GM12878 (cell line): ENCODE data around the gene NOS3. TPM values are rescaled to one million over a fixed set of nuclear protein-coding genes. Genes with fewer than 3 reads are reported as not detected.

Experiments used
- ATAC-seq: fragments of 200-7000 bp; cut with Tn5 transposase; 3 replicates; pipeline ENCODE4 v1.9.1; 2020; ENCODE audit warnings: mild to moderate bottlenecking, moderate library complexity
- BruUV-seq: library from RNA; stranded (reverse); fragments of 400-500 nt; replicated peaks from 2 replicates; lab custom pipeline; 2021; lab: Mats Ljungman, UMichigan
- CTCF ChIA-PET: fragments of 300-600 bp; sonication (Branson Sonifier 250); formaldehyde crosslinking; extraction: SDS; loops from one replicate; lab custom pipeline; 2021; ENCODE audit warnings: inconsistent platforms; lab: Yijun Ruan, JAX
- POLR2A ChIA-PET: fragments of 350-600 bp; formaldehyde crosslinking; extraction: SDS; loops from one replicate; lab custom pipeline; 2021; ENCODE audit warnings: inconsistent platforms; lab: Charles Lee
- RAD21 ChIA-PET: fragments of 300-600 bp; sonication (Branson Sonifier 250); formaldehyde crosslinking; loops from one replicate; lab custom pipeline; 2023; ENCODE audit warnings: antibody characterized with exemption; ENCODE audit not compliant: unreplicated experiment; lab: Charles Lee
- SMC1A ChIA-PET: fragments of 300-600 bp; sonication (Branson Sonifier 250); formaldehyde crosslinking; loops from one replicate; lab custom pipeline; 2023; ENCODE audit not compliant: unreplicated experiment, uncharacterized antibody; lab: Charles Lee
- DNase-seq: peaks from one replicate; pipeline ENCODE4 v3.0.0-alpha.2; 2011; ENCODE audit warnings: low read depth, low spot score
- FAIRE-seq: peaks from 3 replicates; lab custom pipeline; 2011; peaks lifted over from hg19 to GRCh38; lab: Jason Lieb, UNC
- H2AFZ ChIP-seq: 2 replicates; pipeline ENCODE4 v1.6.0; 2011; ENCODE audit warnings: low read depth, low read length, control low read depth; ENCODE audit not compliant: control insufficient read depth
- H3K27ac ChIP-seq: 2 replicates; pipeline ENCODE4 v1.5.1; 2011; ENCODE audit warnings: control low read depth; ENCODE audit not compliant: control insufficient read depth, insufficient read depth
- H3K27me3 ChIP-seq, 2 experiments: replicated peaks in 1 of 2; 2 replicates each; pipeline versions ENCODE4 v1.6.0 to v1.6.1; 2011; ENCODE audit warnings: low read length in 1 of 2; ENCODE audit not compliant: control insufficient read depth in 2 of 2, insufficient read depth in 2 of 2
- H3K36me3 ChIP-seq, 2 experiments: 2 replicates each; pipeline ENCODE4 v1.5.1; 2011; ENCODE audit warnings: low read length in 1 of 2; ENCODE audit not compliant: control insufficient read depth in 2 of 2, insufficient read depth in 2 of 2
- H3K4me1 ChIP-seq: 2 replicates; pipeline ENCODE4 v1.6.1; 2011; ENCODE audit warnings: mild to moderate bottlenecking, low read length, moderate library complexity, mixed read lengths; ENCODE audit not compliant: control insufficient read depth, insufficient read depth
- H3K4me2 ChIP-seq: 2 replicates; pipeline ENCODE4 v1.6.0; 2011; ENCODE audit warnings: control low read depth; ENCODE audit not compliant: control insufficient read depth, insufficient read depth
- H3K4me3 ChIP-seq: fragments of 200-600 bp; sonication (generic); 2 replicates; pipeline ENCODE4 v1.5.1; 2016
- H3K79me2 ChIP-seq: 2 replicates; pipeline ENCODE4 v1.6.0; 2011; ENCODE audit warnings: low read length; ENCODE audit not compliant: control insufficient read depth, insufficient read depth
- H3K9ac ChIP-seq: 2 replicates; pipeline ENCODE4 v1.8.0; 2011; ENCODE audit warnings: low read length, control low read depth, mixed read lengths; ENCODE audit not compliant: control insufficient read depth, insufficient read depth
- H3K9me3 ChIP-seq: replicated peaks from 3 replicates; pipeline ENCODE4 v1.5.1; 2011; ENCODE audit warnings: mild to moderate bottlenecking, low read length; ENCODE audit not compliant: control insufficient read depth, insufficient read depth
- H4K20me1 ChIP-seq: 2 replicates; pipeline ENCODE4 v1.6.0; 2011; ENCODE audit not compliant: control insufficient read depth, insufficient read depth
- NR2C1 ChIP-seq: fragments of 450-650 bp; IDR thresholded peaks from 2 replicates; pipeline ENCODE4 v1.6.1; 2017; ENCODE audit warnings: antibody characterized with exemption, mild to moderate bottlenecking, moderate library complexity
- SMAD5 ChIP-seq: IDR thresholded peaks from 2 replicates; pipeline ENCODE4 v1.6.1; 2016; ENCODE audit warnings: antibody characterized with exemption, low read depth
- SUPT20H ChIP-seq: IDR thresholded peaks from 2 replicates; pipeline ENCODE4 v1.6.1; 2011; ENCODE audit warnings: low read depth, mild to moderate bottlenecking, low read length, moderate library complexity, borderline replicate concordance; ENCODE audit not compliant: control insufficient read depth
- ZNF24 ChIP-seq: fragments of 450-650 bp; IDR thresholded peaks from 2 replicates; pipeline ENCODE4 v1.6.1; 2017; ENCODE audit warnings: antibody characterized with exemption, mild to moderate bottlenecking
- WGBS: methylation state at CpG from one replicate; pipeline ENCODE4 v1.1.6; 2016; ENCODE audit warnings: low lambda C conversion rate; ENCODE audit not compliant: insufficient replicate concordance, insufficient coverage; ENCODE audit errors: missing lambda C conversion rate; 5-methylcytosine and 5-hydroxymethylcytosine counted together
- in situ Hi-C: fragments of 300-500 bp; cut with MboI; formaldehyde crosslinking; loops from 9 replicates; pipeline ENCODE4 v1.14.3; 2018; ENCODE audit warnings: mixed read lengths
- intact Hi-C: fragments of 100-400 bp; cut with micrococcal nuclease; formaldehyde crosslinking; loops from one replicate; pipeline ENCODE4 v1.14.2; 2022; ENCODE audit not compliant: unreplicated experiment
- polyA plus RNA-seq, 11 experiments: library from polyadenylated mRNA; depleted of rRNA in 4 of 11; unstranded in 6 of 11; stranded (reverse) in 5 of 11; fragments of >200 nt; fragmentation: Nextera tagmentation in 4 of 11; fragmentation: Illumina TruSeq in 1 of 11; extraction: Ambion mirVana in 4 of 11; extraction: Trizol in 1 of 11; gene quantifications; 1 replicate in 1 of 11; 2 replicates in 10 of 11; pipeline versions ENCODE4 v1.2.1 to v1.2.3, GENCODE V29; 2011 to 2016; ENCODE audit warnings: inconsistent platforms in 2 of 11, missing spikeins in 2 of 11, low read depth in 1 of 11
- total RNA-seq, 4 experiments: library from RNA; depleted of rRNA in 3 of 4; stranded (reverse); fragments of >200 nt in 3 of 4; fragmentation: Illumina TruSeq in 1 of 4; extraction: Trizol in 1 of 4; gene quantifications; 2 replicates each; pipeline versions ENCODE4 v1.2.1 to v1.2.3, GENCODE V29; 2013 to 2021
- TF ChIP-seq, protein P1 (sequence below): IDR thresholded peaks from 2 replicates; pipeline ENCODE4 v1.6.1; 2012; ENCODE audit warnings: improper control_type of control experiment, low read depth, low read length; ENCODE audit not compliant: insufficient replicate concordance
- TF ChIP-seq, protein P2 (sequence below): fragments of 450-650 bp; IDR thresholded peaks from 2 replicates; pipeline ENCODE4 v1.6.1; 2018; ENCODE audit warnings: borderline replicate concordance, mild to moderate bottlenecking; ENCODE audit not compliant: partially characterized antibody

NOS3 gene
- total and polyA plus RNA-seq, 10 of the 15 experiments (the other 5 are each of a cell fraction or from before 2014, with no cell fraction given) = 0.06 to 0.92 (median 0.30) TPM; not detected in 3

DNA sequence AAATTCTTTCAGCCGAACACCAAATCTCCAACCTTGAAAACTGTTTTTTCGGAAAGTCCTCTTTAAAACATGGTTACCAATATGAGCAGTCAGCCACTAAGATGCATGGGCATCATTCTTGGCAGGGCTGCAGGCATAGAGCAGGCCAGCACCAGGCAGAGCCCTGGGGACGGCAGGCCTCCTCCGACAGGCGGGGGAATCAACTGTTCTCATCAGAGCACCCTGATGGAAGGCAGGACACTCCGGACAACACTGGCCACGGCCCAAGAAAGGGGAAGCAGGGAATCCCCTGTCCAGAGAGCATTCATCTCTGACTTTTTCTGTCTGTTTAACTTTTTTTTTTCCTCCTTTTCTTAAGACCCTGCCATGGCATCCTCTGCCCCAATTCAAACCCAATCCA, 1.4 kb upstream of the NOS3 start (continued):
- no peak for TF ChIP-seq NR2C1
- TF ChIP-seq, protein P1, sequence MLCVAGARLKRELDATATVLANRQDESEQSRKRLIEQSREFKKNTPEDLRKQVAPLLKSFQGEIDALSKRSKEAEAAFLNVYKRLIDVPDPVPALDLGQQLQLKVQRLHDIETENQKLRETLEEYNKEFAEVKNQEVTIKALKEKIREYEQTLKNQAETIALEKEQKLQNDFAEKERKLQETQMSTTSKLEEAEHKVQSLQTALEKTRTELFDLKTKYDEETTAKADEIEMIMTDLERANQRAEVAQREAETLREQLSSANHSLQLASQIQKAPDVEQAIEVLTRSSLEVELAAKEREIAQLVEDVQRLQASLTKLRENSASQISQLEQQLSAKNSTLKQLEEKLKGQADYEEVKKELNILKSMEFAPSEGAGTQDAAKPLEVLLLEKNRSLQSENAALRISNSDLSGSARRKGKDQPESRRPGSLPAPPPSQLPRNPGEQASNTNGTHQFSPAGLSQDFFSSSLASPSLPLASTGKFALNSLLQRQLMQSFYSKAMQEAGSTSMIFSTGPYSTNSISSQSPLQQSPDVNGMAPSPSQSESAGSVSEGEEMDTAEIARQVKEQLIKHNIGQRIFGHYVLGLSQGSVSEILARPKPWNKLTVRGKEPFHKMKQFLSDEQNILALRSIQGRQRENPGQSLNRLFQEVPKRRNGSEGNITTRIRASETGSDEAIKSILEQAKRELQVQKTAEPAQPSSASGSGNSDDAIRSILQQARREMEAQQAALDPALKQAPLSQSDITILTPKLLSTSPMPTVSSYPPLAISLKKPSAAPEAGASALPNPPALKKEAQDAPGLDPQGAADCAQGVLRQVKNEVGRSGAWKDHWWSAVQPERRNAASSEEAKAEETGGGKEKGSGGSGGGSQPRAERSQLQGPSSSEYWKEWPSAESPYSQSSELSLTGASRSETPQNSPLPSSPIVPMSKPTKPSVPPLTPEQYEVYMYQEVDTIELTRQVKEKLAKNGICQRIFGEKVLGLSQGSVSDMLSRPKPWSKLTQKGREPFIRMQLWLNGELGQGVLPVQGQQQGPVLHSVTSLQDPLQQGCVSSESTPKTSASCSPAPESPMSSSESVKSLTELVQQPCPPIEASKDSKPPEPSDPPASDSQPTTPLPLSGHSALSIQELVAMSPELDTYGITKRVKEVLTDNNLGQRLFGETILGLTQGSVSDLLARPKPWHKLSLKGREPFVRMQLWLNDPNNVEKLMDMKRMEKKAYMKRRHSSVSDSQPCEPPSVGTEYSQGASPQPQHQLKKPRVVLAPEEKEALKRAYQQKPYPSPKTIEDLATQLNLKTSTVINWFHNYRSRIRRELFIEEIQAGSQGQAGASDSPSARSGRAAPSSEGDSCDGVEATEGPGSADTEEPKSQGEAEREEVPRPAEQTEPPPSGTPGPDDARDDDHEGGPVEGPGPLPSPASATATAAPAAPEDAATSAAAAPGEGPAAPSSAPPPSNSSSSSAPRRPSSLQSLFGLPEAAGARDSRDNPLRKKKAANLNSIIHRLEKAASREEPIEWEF = no peak

DNA sequence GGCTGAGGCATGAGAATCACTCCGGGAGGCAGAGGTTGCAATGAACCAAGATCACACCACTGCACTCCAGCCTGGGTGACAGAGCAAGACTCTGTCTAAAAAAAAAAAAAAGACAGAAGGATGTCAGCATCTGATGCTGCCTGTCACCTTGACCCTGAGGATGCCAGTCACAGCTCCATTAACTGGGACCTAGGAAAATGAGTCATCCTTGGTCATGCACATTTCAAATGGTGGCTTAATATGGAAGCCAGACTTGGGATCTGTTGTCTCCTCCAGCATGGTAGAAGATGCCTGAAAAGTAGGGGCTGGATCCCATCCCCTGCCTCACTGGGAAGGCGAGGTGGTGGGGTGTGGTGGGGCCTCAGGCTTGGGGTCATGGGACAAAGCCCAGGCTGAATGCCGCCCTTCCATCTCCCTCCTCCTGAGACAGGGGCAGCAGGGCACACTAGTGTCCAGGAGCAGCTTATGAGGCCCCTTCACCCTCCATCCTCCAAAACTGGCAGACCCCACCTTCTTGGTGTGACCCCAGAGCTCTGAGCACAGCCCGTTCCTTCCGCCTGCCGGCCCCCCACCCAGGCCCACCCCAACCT, 1.3 kb downstream of the NOS3 start:
- Histone ChIP-seq H2AFZ (no peak overlapping the region), H3K4me3 (no peak overlapping the region)
- ATAC-seq = no peak
- TF ChIP-seq ZNF24 = no peak
- TF ChIP-seq, protein P2, sequence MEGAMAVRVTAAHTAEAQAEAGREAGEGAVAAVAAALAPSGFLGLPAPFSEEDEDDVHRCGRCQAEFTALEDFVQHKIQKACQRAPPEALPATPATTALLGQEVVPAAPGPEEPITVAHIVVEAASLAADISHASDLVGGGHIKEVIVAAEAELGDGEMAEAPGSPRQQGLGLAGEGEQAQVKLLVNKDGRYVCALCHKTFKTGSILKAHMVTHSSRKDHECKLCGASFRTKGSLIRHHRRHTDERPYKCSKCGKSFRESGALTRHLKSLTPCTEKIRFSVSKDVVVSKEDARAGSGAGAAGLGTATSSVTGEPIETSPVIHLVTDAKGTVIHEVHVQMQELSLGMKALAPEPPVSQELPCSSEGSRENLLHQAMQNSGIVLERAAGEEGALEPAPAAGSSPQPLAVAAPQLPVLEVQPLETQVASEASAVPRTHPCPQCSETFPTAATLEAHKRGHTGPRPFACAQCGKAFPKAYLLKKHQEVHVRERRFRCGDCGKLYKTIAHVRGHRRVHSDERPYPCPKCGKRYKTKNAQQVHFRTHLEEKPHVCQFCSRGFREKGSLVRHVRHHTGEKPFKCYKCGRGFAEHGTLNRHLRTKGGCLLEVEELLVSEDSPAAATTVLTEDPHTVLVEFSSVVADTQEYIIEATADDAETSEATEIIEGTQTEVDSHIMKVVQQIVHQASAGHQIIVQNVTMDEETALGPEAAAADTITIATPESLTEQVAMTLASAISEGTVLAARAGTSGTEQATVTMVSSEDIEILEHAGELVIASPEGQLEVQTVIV = no peak
- no peak for TF ChIP-seq SMAD5
- no peak for TF ChIP-seq SUPT20H
- TF ChIP-seq, all 136 proteins: peak for 0
- no peaks in the 10 kb centered on the region for H4K20me1 ChIP-seq
- intact Hi-C loops (no loop called here), in situ Hi-C loops (no loop called here)
- no peak overlapping the region for H3K27ac ChIP-seq
- BruUV-seq = no TSS peak
- H3K9ac ChIP-seq = no peak overlapping the region
- H3K27me3 ChIP-seq = peaks cover 0 to 3% of the 10 kb centered on the region in 2 experiments; a peak in 2 of 4 replicates
- H3K79me2 ChIP-seq = no peaks in the 10 kb centered on the region
- ChIA-PET CTCF (interaction anchor here (1.5 to 1.6 kb wide), 2 partner anchors 17 to 30 kb away, joined by 5 to 6 read pairs; no protein-coding TSS in a partner anchor), RAD21 (interaction anchor here (0.7 kb wide), 1 partner anchor 99 kb away, joined by 3 read pairs; no protein-coding TSS in a partner anchor), SMC1A (no interaction called here), POLR2A (no interaction called here)
- WGBS = 19% methylated on average over 4 of the region's 6 CpGs
- no peaks in the 10 kb centered on the region for H3K36me3 ChIP-seq
- no peaks in the 10 kb centered on the region; the same call in 1 of the 2 replicates for H3K4me1 ChIP-seq
- H3K4me2 ChIP-seq = no peak overlapping the region
- no peaks in the 10 kb centered on the region; the same call in 2 of the 3 replicates for H3K9me3 ChIP-seq
- FAIRE-seq = no peak
- DNase-seq = no peak
